IPS DF 6.9 (cell line): ENCODE measurements around the gene ORM2.

Experiments
- DNase-seq: peaks from one replicate; pipeline ENCODE4 v3.0.0-alpha.2; 2013; ENCODE audit warnings: low read depth, low spot score
- H3K27ac ChIP-seq: one replicate; pipeline ENCODE4 v1.5.1; 2013; ENCODE audit warnings: low read length, control low read depth
- H3K27me3 ChIP-seq: 2 replicates; pipeline ENCODE4 v1.6.1; 2013; ENCODE audit warnings: mild to moderate bottlenecking, low read length; ENCODE audit not compliant: control insufficient read depth, insufficient read depth
- H3K36me3 ChIP-seq: 2 replicates; pipeline ENCODE4 v1.6.1; 2013; ENCODE audit warnings: low read length; ENCODE audit not compliant: control insufficient read depth, insufficient read depth
- H3K4me1 ChIP-seq: 2 replicates; pipeline ENCODE4 v1.6.1; 2013; ENCODE audit warnings: low read length; ENCODE audit not compliant: control insufficient read depth, insufficient read depth
- H3K4me3 ChIP-seq: 2 replicates; pipeline ENCODE4 v1.5.1; 2013; ENCODE audit warnings: mild to moderate bottlenecking, low read length
- H3K9me3 ChIP-seq: 2 replicates; pipeline ENCODE4 v1.6.1; 2013; ENCODE audit warnings: low read length, inconsistent platforms; ENCODE audit not compliant: control insufficient read depth, insufficient read depth
- WGBS: extraction: QIAGEN DNeasy Blood & Tissue Kit; methylation state at CpG from one replicate; pipeline ENCODE4 v1.1.7; 2013; ENCODE audit warnings: mixed read lengths, missing lambda C conversion rate; ENCODE audit not compliant: insufficient read length, insufficient coverage; 5-methylcytosine and 5-hydroxymethylcytosine counted together

Gene ORM2

DNA sequence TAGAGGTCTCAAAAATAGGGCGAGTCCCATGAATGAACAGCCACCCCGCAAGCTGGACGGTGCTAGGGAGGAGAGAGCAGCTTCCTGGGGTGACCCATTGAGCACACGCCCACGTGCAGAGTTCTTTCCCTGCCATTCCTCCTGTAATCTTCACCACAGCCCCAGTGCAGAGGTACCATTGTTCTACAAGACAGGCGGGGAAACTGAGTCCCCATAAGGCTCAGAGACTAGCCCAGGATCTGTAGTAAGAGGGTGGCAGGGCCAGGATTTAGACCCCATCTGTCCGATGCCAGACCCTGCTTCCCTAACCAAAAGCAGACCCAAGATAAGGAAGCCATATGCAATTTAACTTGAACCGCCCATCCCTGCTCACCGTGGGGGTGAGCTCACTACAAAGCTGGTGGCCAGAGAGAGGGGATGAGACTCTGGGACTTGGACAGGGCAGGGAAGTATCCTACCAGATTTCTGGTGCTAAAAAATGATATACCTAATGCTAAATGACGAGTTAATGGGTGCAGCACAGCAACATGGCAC lies 43.5 kb upstream of the ORM2 start:
- no peak overlapping the region for H3K4me3 ChIP-seq
- WGBS, result no CpG with 5 or more reads among the region's 10 CpGs
- H3K4me1 ChIP-seq, result peaks cover 6% of the 10 kb centered on the region
- H3K27me3 ChIP-seq, result no peaks in the 10 kb centered on the region
- no peak for DNase-seq
- no peak overlapping the region for H3K27ac ChIP-seq
- no peaks in the 10 kb centered on the region for H3K36me3 ChIP-seq
- no peaks in the 10 kb centered on the region for H3K9me3 ChIP-seq

- peaks cover 6% of the 10 kb centered on the region for H3K4me1 ChIP-seq
- no CpG with 5 or more reads among the region's 16 CpGs for WGBS
- H3K27me3 ChIP-seq, result no peaks in the 10 kb centered on the region
- no peak overlapping the region for H3K27ac ChIP-seq
- no peak for DNase-seq
- H3K9me3 ChIP-seq, result no peaks in the 10 kb centered on the region
- no peak overlapping the region for H3K4me3 ChIP-seq
- H3K36me3 ChIP-seq, result no peaks in the 10 kb centered on the region
Measured at GRCh38 chr9:114287001-114287762, 42.5 kb upstream of the ORM2 start.

GRCh38 chr9:114287763-114288192 lies 41.9 kb upstream of the ORM2 start:
- no CpG with 5 or more reads among the region's 15 CpGs for WGBS
- no peak for DNase-seq
- Histone ChIP-seq H3K4me1 (peaks cover 6% of the 10 kb centered on the region), H3K4me3 (no peak overlapping the region), H3K36me3 (no peaks in the 10 kb centered on the region), H3K27ac (no peak overlapping the region), H3K27me3 (no peaks in the 10 kb centered on the region), H3K9me3 (no peaks in the 10 kb centered on the region)

- Histone ChIP-seq H3K4me1 (peaks cover 6% of the 10 kb centered on the region), H3K4me3 (no peak overlapping the region), H3K36me3 (no peaks in the 10 kb centered on the region), H3K27ac (no peak overlapping the region), H3K27me3 (no peaks in the 10 kb centered on the region), H3K9me3 (no peaks in the 10 kb centered on the region)
- no CpG with 5 or more reads among the region's 23 CpGs for WGBS
- DNase-seq, result no peak
Measured at GRCh38 chr9:114288193-114289091, 41.2 kb upstream of the ORM2 start.

DNA sequence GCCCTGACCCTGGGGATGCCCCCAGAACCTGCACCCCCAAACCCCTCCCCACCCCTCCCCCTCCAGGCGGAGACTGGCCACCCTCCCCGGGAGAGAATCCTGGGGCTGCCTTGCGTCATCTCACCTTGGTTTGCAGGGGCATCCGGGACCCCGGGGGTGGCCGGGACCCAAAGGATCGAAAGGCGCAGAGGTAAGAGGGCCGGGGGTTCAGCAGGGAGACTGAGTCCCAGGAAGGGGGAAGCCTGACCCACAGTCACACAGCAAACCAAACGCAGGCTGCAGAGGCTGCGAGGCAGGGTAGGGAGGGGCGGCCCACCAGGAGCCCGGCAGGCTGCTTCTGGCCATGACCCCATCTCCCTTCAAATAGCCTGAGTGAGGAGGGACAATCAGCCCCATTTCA lies 40.6 kb upstream of the ORM2 start:
- no peaks in the 10 kb centered on the region for H3K9me3 ChIP-seq
- H3K27ac ChIP-seq, result no peak overlapping the region
- no CpG with 5 or more reads among the region's 13 CpGs for WGBS

DNA sequence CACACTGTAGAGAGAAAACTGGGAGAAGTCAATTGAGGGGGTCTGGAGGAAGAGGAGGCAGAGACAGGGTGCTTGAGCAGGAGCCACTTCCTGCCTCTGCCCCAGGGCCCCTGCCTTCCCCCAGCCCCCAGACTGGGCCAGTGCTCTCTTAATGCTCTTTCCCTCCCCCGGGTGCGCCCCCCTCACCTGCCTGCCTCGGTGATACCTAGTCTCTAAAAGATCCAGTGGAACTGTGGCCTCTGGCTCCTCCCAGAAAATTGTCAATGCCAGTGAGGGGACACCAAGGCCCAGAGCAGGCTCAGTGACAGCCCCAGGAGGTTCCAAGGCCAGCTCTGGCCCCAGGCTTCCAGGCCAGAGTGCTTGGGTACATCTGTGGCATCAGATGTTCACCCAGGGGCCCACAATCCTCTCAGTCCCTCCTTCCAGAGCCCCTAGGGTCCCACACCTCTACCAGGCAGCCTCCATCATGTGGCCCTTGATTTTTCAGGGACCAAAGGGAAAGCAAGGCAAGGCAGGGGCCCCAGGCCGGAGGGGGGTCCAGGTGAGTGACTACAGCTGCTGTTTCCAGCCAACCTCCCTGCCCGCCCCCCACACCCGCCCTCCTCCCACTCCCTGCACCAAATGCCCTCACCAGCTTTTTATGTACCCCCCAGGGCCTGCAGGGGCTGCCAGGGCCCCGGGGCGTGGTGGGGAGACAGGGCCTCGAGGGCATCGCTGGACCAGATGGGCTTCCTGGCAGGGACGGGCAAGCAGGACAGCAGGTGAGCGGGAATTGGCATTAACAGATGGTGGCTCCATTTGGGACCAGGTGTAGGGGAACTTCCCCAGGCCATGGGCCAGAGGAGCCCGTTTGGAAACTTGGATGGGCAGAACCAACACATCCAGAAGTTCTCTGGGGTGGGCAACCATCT lies 39.8 kb upstream of the ORM2 start:
- no CpG with 5 or more reads among the region's 13 CpGs for WGBS
- H3K9me3 ChIP-seq, result no peaks in the 10 kb centered on the region; the same call in 1 of the 2 replicates
- no peak overlapping the region for H3K27ac ChIP-seq
- no peaks in the 10 kb centered on the region for H3K36me3 ChIP-seq
- DNase-seq, result no peak
- no peaks in the 10 kb centered on the region for H3K27me3 ChIP-seq
- peaks cover 6% of the 10 kb centered on the region for H3K4me1 ChIP-seq
- H3K4me3 ChIP-seq, result no peak overlapping the region

More for the DNA sequence above, 40.6 kb upstream of the ORM2 start:
- Histone ChIP-seq H3K36me3 (no peaks in the 10 kb centered on the region), H3K27me3 (no peaks in the 10 kb centered on the region), H3K4me3 (no peak overlapping the region), H3K4me1 (peaks cover 6% of the 10 kb centered on the region)
- DNase-seq, result no peak

DNA sequence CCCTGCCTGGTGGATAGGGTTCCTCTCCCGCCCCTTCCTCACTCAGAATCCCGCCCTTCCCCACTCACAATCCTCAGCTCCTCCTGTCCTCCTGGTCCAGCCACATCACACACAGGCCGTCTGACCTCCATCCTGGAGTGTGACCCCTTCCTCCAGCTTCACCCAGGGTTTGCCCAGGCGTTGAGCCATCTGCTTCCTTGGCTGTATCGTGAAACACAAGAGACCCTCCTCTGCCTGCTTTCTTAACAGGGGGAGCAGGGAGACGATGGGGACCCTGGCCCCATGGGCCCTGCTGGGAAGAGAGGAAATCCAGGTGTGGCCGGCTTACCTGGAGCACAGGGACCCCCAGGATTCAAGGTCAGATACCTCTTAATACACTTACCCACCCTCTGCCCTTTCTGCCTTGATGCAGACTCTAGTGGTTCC lies 39.1 kb upstream of the ORM2 start:
- no peaks in the 10 kb centered on the region for H3K36me3 ChIP-seq
- no peaks in the 10 kb centered on the region; the same call in 1 of the 2 replicates for H3K9me3 ChIP-seq
- H3K4me1 ChIP-seq, result peaks cover 6% of the 10 kb centered on the region
- WGBS, result no CpG with 5 or more reads among the region's 7 CpGs
- H3K4me3 ChIP-seq, result no peak overlapping the region
- H3K27me3 ChIP-seq, result no peaks in the 10 kb centered on the region
- DNase-seq, result no peak
- H3K27ac ChIP-seq, result no peak overlapping the region

- no peaks in the 10 kb centered on the region for H3K27me3 ChIP-seq
- H3K4me1 ChIP-seq, result peaks cover 6% of the 10 kb centered on the region
- no peaks in the 10 kb centered on the region for H3K36me3 ChIP-seq
- DNase-seq, result peak; percentile 64
- no peak overlapping the region for H3K4me3 ChIP-seq
- WGBS, result no CpG with 5 or more reads among the region's 12 CpGs
- H3K9me3 ChIP-seq, result no peaks in the 10 kb centered on the region; the same call in 1 of the 2 replicates
- H3K27ac ChIP-seq, result no peak overlapping the region
Measured at GRCh38 chr9:114291064-114291474, 38.6 kb upstream of the ORM2 start.

- Histone ChIP-seq H3K4me1 (peaks cover 6% of the 10 kb centered on the region), H3K27me3 (no peaks in the 10 kb centered on the region), H3K27ac (no peak overlapping the region), H3K36me3 (no peaks in the 10 kb centered on the region), H3K4me3 (no peak overlapping the region), H3K9me3 (no peaks in the 10 kb centered on the region; the same call in 1 of the 2 replicates)
- no peak for DNase-seq
- no CpG with 5 or more reads among the region's 11 CpGs for WGBS
Measured at GRCh38 chr9:114291886-114292590, 37.6 kb upstream of the ORM2 start.
